Vagina (tissue), 2 donors: ENCODE results near the gene NDUFA11. TPM values are rescaled to one million over a fixed set of nuclear protein-coding genes. Genes with fewer than 3 reads are reported as not detected.
"Not testable (repeated sequence)": the region's sequence is repeated elsewhere in the genome, so short reads cannot be mapped to it uniquely, and the experiment has no call there.

Experiments
- DNase-seq, 2 donors: peaks; one replicate each; pipeline ENCODE4 v3.0.0-alpha.2; 2017; ENCODE audit errors: extremely low spot score in 2 of 2
- H3K27ac ChIP-seq: fragments of 200-600 bp; sonication (generic); one replicate; pipeline ENCODE4 v1.5.1; 2019
- H3K27me3 ChIP-seq: fragments of 200-600 bp; sonication (generic); one replicate; pipeline ENCODE4 v1.5.1; 2019
- H3K36me3 ChIP-seq, 2 donors: fragments of 200-600 bp; sonication (generic); one replicate each; pipeline ENCODE4 v1.5.1; 2017 to 2019
- H3K4me1 ChIP-seq: fragments of 200-600 bp; sonication (generic); one replicate; pipeline ENCODE4 v1.5.1; 2019
- H3K4me3 ChIP-seq, 2 donors: fragments of 200-600 bp; sonication (generic); 1 replicate in 1 of 2; 2 replicates in 1 of 2; pipeline ENCODE4 v1.5.1; 2016 to 2019
- H3K9me3 ChIP-seq: fragments of 200-600 bp; sonication (generic); one replicate; pipeline ENCODE4 v1.5.1; 2019
- POLR2A ChIP-seq, 2 donors: fragments of 450-650 bp; IDR thresholded peaks; one replicate each; pipeline ENCODE4 v1.6.1; 2017; ENCODE audit warnings: antibody characterized with exemption in 2 of 2, mild to moderate bottlenecking in 2 of 2, moderate library complexity in 2 of 2
- POLR2AphosphoS5 ChIP-seq, 2 donors: sonication (generic); formaldehyde crosslinking; IDR thresholded peaks; one replicate each; pipeline ENCODE4 v1.9.0; 2017; ENCODE audit warnings: antibody characterized with exemption in 2 of 2, mild to moderate bottlenecking in 2 of 2, low read depth in 1 of 2; ENCODE audit not compliant: insufficient read depth in 1 of 2
- intact Hi-C: fragments of 100-400 bp; cut with DNase I; formaldehyde crosslinking; loops from one replicate; pipeline ENCODE4 v1.15.1; 2023
- total RNA-seq: library from RNA; depleted of rRNA; stranded (reverse); fragments of >200 nt; gene quantifications from one replicate; pipeline ENCODE4 v1.2.3, GENCODE V29; 2016
- TF ChIP-seq, protein P1 (sequence below), 3 experiments: fragments of 450-650 bp in 2 of 3; fragments of 200-600 bp in 1 of 3; sonication (generic) in 1 of 3; IDR thresholded peaks; one replicate each; pipeline ENCODE4 v1.5.1; 2017 to 2019; ENCODE audit warnings: antibody characterized with exemption in 3 of 3, mild to moderate bottlenecking in 2 of 3, moderate library complexity in 2 of 3

Gene NDUFA11
- total RNA-seq, 1 donor from 2014 or later, result 318 TPM

- no peaks in the 10 kb centered on the region for H3K27me3 ChIP-seq
- peak within 1 kb of the TSS; percentile 24 for H3K27ac ChIP-seq
- intact Hi-C loops, result no loop called here
- H3K4me1 ChIP-seq, result peaks cover 5% of the 10 kb centered on the region
- H3K4me3 ChIP-seq, result no peak within 1 kb of the TSS
- H3K36me3 ChIP-seq, result no peaks in the 10 kb centered on the region
- no peak for DNase-seq
- no peaks in the 10 kb centered on the region for H3K9me3 ChIP-seq
- TF ChIP-seq POLR2AphosphoS5 (IDR thresholded peaks at IDR 0.05; ENCODE audit: insufficient read depth in 1 of 2, low read depth in 1 of 2) (no peak), POLR2A (IDR thresholded peaks at IDR 0.05) (no peak)
- TF ChIP-seq, protein P1, sequence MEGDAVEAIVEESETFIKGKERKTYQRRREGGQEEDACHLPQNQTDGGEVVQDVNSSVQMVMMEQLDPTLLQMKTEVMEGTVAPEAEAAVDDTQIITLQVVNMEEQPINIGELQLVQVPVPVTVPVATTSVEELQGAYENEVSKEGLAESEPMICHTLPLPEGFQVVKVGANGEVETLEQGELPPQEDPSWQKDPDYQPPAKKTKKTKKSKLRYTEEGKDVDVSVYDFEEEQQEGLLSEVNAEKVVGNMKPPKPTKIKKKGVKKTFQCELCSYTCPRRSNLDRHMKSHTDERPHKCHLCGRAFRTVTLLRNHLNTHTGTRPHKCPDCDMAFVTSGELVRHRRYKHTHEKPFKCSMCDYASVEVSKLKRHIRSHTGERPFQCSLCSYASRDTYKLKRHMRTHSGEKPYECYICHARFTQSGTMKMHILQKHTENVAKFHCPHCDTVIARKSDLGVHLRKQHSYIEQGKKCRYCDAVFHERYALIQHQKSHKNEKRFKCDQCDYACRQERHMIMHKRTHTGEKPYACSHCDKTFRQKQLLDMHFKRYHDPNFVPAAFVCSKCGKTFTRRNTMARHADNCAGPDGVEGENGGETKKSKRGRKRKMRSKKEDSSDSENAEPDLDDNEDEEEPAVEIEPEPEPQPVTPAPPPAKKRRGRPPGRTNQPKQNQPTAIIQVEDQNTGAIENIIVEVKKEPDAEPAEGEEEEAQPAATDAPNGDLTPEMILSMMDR (IDR thresholded peaks at IDR 0.05), result no peak
Measured at GRCh38 chr19:5851302-5851701, 52.3 kb downstream of the NDUFA11 start, which contains the start of gene FUT3. Gene FUT3 (minus strand): TSS chr19:5851449.

GRCh38 chr19:5850743-5851293, 52.8 kb downstream of the NDUFA11 start:
- H3K4me3 ChIP-seq, result no peak overlapping the region
- H3K36me3 ChIP-seq, result no peaks in the 10 kb centered on the region
- intact Hi-C loops, result no loop called here
- no peak for DNase-seq
- no peaks in the 10 kb centered on the region for H3K27me3 ChIP-seq
- peaks cover 5% of the 10 kb centered on the region for H3K4me1 ChIP-seq
- H3K27ac ChIP-seq, result peak overlapping the region; percentile 24
- no peaks in the 10 kb centered on the region for H3K9me3 ChIP-seq
- TF ChIP-seq POLR2A (IDR thresholded peaks at IDR 0.05) (no peak), POLR2AphosphoS5 (IDR thresholded peaks at IDR 0.05; ENCODE audit: insufficient read depth in 1 of 2, low read depth in 1 of 2) (no peak)
- TF ChIP-seq, protein P1 (IDR thresholded peaks at IDR 0.05), result no peak

DNA sequence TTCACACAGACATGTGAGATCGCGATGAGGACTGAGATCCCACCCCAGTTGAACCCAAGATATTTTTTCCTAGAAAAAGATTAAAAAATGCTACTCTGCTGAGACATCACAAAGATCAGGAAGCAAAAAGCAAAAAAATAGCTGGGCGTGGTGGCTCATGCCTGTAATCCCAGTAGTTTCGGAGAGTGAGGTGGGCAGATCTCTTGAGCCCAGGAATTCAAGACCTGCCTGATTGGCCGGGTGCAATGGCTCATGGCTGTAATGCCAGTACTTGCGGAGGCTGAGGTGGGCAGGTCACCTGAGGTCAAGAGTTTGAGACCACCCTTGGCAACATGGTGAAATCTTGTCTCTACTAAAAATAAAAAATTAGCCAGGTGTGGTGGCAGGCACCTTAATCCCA, 53.4 kb downstream of the NDUFA11 start:
- no peak for DNase-seq
- Histone ChIP-seq H3K4me3 (no peak overlapping the region), H3K27me3 (no peaks in the 10 kb centered on the region), H3K9me3 (no peaks in the 10 kb centered on the region), H3K36me3 (no peaks in the 10 kb centered on the region), H3K27ac (no peak overlapping the region), H3K4me1 (peaks cover 5% of the 10 kb centered on the region)
- intact Hi-C loops, result no loop called here
- TF ChIP-seq, protein P1 (IDR thresholded peaks at IDR 0.05), result no peak
- no peak for TF ChIP-seq POLR2AphosphoS5 (IDR thresholded peaks at IDR 0.05; ENCODE audit: insufficient read depth in 1 of 2, low read depth in 1 of 2)
- TF ChIP-seq POLR2A (IDR thresholded peaks at IDR 0.05), result no peak

GRCh38 chr19:5848621-5849020, 55.0 kb downstream of the NDUFA11 start:
- H3K27me3 ChIP-seq, H3K4me1 ChIP-seq, intact Hi-C loops, H3K9me3 ChIP-seq, H3K4me3 ChIP-seq, H3K27ac ChIP-seq, DNase-seq, H3K36me3 ChIP-seq: not testable (repeated sequence)

DNA sequence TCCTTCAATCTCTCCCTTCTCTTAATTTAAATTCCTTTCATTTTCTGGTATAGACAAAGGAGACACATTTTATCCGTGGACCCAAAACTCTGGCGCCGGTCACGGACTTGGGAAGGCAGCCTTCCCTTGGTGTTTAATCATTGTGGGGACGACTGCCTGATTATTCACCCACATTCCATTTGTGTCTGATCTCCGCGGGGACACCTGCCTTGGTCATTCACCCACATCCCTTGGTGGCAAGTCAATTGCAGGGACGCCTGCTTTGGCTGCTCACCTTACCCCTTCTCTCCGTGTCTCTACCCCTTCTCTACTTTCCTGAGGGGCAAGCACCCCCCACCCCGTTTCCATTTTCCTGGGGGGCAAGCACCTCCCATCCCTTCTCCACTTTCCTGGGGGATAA, 55.7 kb downstream of the NDUFA11 start:
- intact Hi-C loops, H3K27me3 ChIP-seq, H3K4me1 ChIP-seq, H3K36me3 ChIP-seq, H3K4me3 ChIP-seq, DNase-seq, H3K27ac ChIP-seq, H3K9me3 ChIP-seq: not testable (repeated sequence)

Other genes with a start within 250 kb of the NDUFA11 start
- gene MICOS13, start 223.3 kb downstream of the NDUFA11 start, total RNA-seq, result 83.2 TPM
- 10.3 TPM for gene HSD11B1L, start 222.8 kb downstream of the NDUFA11 start, total RNA-seq
- gene RPL36, start 213.5 kb downstream of the NDUFA11 start, total RNA-seq, result 703 TPM
- 53.3 TPM for gene LONP1, start 183.6 kb downstream of the NDUFA11 start, total RNA-seq
- gene CATSPERD, start 183.2 kb downstream of the NDUFA11 start, total RNA-seq, result not detected
- 0.98 TPM for gene PRR22, start 119.0 kb downstream of the NDUFA11 start, total RNA-seq
- gene DUS3L, start 112.6 kb downstream of the NDUFA11 start, total RNA-seq, result 39.0 TPM
- 3.7 TPM for gene NRTN, start 98.7 kb downstream of the NDUFA11 start, total RNA-seq
- gene FUT6, start 64.1 kb downstream of the NDUFA11 start, total RNA-seq, result 36.8 TPM
- gene FUT3, start 52.3 kb downstream of the NDUFA11 start, total RNA-seq, result 20.9 TPM
- not detected for gene FUT5, start 33.2 kb downstream of the NDUFA11 start, total RNA-seq
- 7.9 TPM for gene VMAC, start 1.1 kb upstream of the NDUFA11 start, total RNA-seq
- gene CAPS, start 10.5 kb upstream of the NDUFA11 start, total RNA-seq, result 35.8 TPM
- 110 TPM for gene RANBP3, start 74.3 kb upstream of the NDUFA11 start, total RNA-seq
- gene RFX2, start 206.7 kb upstream of the NDUFA11 start, total RNA-seq, result 12.0 TPM
- gene ACSBG2, start 231.9 kb upstream of the NDUFA11 start, total RNA-seq, result not detected